GM18519 (cell line): ENCODE data around the gene CFAP251.

ENCODE experiments used
- ATAC-seq: cut with Tn5 transposase; IDR thresholded peaks from one replicate; pipeline ENCODE4 v1.9.1; 2021; ENCODE audit warnings: mild to moderate bottlenecking, moderate library complexity; ENCODE audit not compliant: unreplicated experiment, low FRiP score

CFAP251 gene

DNA sequence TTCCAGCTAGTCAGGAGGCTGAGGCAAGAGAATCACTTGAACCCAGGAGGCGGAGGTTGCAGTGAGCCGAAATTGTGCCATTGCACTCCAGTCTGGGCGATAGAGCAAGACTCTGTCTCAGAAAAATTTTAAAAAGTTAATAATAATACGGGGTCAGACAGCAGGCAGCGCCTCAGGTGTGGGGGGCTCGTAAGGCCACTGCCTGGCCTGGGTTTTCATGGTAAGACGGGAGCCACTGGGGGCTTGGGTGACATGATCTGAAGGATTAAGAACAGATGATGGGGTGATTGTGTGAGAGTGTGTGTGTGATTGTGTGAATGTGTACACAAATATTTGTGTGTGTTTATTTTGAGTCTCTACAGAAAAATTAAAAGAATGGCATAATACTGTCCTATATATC, 126.9 kb downstream of the CFAP251 start:
- ATAC-seq: no peak

DNA sequence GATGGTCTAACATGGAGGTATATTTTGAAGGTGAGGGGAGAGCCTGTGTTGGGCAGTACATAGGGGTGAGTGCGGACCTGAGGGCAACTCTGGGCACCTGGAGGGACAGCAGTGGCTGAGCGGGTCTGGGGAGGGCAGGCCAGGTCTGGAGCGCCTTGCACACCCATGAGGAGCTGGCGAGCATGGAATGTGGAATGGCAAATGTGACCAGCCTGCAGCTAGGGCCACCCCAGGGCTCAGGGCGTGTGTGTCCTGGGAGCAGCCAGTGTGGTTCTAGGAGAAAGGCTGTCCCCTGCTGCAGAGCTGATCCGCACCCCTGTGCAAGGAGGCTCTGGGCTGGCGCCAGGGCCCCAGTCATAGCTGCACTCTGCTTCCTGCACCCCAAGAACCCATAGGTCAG, 127.8 kb downstream of the CFAP251 start:
- ATAC-seq: no peak

DNA sequence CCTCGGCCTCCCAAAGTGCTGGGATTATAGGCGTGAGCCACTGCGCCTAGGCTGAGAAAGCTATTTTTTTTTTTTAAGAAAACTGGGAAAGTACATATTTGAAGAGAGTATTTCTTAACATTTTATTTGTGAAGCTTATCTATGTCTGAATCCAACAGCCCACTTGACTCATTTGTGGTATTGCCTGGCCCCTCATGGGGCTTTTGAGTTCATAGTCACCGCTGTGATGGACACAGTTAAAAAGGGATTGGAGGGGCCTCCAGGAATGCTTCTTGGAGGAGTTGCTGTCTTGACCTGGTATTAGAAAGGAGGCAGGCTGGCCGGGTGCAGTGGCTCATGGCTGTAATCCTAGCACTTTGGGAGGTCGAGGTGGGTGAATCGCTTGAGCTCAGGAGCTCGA, 129.8 kb downstream of the CFAP251 start:
- no peak for ATAC-seq

DNA sequence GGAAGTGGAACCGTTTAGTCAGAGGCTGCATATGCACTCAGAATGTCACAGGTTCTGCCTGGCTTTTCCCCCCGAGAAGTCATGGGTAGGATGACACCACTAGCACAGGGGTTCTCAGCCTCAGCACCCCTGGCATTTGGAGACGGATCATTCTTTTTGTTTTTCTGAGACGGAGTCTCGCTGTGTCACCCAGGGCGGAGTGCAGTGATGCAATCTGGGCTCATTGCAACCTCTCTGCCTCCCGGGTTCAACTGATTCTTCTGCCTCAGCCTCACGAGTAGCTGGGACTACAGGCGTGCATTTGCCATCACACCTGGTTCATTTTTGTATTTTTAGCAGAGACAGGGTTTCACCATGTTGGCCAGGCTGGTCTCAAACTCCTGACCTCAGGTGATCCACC, 131.4 kb downstream of the CFAP251 start:
- no peak for ATAC-seq

DNA sequence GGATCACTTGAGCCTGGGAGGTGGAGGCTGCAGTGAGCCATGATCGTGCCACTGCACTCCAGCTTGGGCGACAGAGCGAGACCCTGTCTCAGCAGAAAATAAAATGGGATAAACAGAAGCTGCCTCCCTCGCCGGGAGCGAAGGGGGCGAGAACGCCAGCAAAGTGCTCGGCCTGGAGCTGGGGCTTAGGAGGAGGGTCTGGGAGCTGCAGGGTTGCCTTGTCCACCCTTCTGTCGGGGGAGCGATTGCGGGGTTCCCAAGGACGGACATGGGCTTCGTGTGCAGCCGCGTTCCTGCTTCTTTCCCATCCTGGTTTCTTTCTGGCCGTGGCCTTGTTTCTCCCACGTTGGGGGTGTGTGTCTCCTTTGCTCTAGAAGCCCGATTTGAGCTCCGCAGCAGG, 132.3 kb downstream of the CFAP251 start:
- ATAC-seq: no peak

DNA sequence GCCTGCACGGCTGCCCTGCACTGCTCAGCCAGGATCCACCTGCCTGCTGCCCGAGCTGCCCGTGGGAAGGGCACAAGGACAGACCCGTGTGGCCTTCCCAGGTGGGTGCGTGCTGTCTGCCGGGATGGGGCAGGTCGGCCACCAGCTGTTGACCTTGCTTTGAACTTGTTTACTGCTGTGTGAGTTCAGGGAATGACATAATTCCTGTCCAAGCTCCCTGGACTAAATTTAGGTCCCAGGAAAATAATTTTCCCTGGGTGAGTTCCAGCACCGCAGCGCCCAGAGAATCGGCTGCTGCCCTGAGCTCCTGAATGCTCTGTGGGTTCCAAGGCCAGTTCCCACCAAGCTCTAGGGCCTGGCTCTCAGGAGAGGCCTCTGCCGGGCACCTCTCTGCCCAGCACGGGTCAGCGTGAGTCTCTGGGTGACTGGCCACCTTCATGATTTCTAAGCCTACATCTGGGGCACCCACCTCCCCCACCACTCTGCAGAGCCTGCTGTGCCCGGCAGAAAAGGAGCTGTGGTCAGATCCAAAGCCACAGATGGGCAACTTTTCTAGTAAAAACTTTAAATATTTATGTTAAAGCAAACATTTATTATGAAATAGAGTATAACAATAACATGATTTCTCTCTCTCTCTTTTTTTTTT, 133.0 kb downstream of the CFAP251 start:
- ATAC-seq: no peak

DNA sequence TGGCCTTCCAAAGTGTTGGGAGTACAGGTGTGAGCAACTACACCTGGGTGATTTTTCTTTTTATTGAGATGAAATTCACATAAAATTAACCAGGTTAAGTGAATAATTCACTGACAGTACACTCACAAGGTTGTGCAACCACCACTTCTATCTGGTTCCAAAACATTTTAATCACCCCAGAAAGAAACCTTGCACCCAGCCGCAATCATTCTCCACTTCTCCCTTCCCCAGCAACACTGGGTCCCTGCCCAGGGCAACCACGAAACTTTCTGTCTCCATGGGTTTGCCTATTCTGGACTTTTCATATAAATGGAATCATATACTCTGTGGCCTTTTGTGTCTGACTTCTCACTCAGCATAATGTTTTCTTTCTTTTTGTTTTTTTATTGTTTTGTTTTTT, 133.9 kb downstream of the CFAP251 start:
- no peak for ATAC-seq
